ENCODE data around the gene CACNA2D1.

Gene CACNA2D1

DNA sequence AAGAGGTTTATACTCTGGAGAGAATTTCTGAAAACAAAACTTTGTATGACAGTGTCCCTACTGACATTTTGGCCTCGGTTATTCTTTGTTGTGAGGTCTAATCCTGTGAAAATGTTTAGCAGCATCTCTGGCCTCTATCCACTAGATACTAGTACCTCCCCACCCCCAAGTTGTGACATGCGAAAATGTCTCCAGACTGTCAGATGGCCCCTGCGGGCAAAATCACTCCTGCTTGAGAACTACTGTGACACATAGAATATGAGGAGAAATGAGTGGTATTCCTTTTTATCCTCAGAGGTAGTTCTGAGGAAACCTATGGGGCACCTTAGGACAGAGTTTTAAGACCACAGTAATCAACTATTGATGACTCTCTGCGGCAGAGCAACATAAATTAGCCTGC is 358.5 kb downstream of the CACNA2D1 start:
- no peak overlapping the region for H3K4me3 ChIP-seq (ENCODE audit: low read length)
- TF ChIP-seq ZNF274 (IDR thresholded peaks at IDR 0.05; ENCODE audit: low read depth, low read length): no peak

DNA sequence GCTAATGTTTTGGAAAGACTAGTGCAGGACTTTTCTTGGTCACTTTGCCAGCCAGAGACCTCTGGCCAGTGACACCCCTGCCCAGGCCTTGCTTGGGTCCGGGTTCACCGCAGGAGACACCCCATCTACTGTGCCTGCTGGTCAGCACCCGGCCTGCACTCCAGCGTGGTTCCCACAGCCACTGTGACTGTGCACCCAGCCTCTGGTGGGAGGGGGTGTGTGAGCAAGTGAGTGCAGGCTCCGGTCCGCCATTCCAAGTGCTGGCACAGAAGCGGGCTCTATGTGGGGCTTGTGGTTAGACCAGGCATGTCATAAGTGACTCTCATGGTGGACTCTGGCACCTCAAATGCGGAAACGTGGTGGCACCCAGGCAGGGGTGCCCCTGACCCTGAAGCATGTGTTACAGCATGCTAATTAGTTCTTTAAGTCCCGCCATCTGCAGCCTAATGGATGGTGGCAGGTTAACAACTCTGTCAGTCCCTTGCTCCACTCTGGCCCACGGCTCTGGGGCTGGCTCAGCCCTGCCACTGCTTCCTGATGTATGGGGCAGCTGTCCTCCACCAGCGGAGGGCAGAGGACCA is 361.8 kb downstream of the CACNA2D1 start:
- no peak for TF ChIP-seq ZNF274 (IDR thresholded peaks at IDR 0.05; ENCODE audit: low read depth, low read length)
- H3K4me3 ChIP-seq (ENCODE audit: low read length): no peak overlapping the region

DNA sequence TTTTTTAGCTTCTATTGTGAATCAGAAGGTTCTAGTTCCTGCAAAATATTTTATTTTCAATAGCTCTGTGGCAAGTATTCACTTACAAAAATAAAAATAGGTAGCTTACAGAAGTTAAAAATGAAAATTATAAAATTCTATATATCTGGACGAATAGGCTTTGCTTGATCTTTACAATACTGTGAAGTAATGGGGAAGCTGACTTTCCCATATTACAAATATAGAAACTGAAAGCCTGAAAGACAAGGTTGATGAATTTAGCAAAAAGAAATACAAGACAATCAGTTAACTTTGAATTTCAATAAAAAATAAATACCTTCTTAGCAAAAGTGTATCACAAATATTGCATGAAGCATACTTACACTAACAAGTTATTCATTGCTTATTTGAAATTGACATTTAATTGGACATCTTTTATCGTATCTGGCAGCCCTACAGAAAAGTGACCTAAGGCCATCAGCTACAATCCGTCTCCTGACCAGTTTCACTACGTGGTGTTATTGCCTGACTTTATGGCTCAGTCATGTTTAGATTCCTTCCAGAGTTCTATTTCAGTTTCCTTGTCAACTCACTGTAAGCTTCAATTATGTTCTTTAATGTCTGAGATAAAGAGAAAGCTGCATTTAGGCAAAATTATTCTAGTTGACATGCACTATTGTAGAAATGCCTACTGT is 363.2 kb downstream of the CACNA2D1 start:
- TF ChIP-seq ZNF274 (IDR thresholded peaks at IDR 0.05; ENCODE audit: low read depth, low read length): no peak
- H3K4me3 ChIP-seq (ENCODE audit: low read length): no peak overlapping the region

DNA sequence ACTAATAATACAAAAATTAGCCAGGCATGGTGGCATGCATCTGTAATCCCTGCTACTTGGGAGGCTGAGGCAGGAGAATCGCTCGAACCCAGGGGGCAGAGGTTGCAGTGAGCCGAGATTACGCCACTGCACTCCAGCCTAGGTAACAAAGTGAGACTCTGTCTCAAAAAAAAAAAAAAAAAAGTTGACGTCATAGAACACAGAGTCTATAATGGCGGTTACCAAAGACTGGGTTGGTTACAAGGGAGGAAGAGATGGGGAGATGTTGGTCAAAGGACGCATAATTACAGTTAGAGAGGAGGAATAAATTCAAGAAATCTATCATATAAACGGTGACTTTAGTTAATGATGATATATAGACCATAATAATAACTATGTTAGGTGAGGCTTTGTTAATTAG is 364.1 kb downstream of the CACNA2D1 start:
- no peak overlapping the region for H3K4me3 ChIP-seq (ENCODE audit: low read length)
- no peak for TF ChIP-seq ZNF274 (IDR thresholded peaks at IDR 0.05; ENCODE audit: low read depth, low read length)

DNA sequence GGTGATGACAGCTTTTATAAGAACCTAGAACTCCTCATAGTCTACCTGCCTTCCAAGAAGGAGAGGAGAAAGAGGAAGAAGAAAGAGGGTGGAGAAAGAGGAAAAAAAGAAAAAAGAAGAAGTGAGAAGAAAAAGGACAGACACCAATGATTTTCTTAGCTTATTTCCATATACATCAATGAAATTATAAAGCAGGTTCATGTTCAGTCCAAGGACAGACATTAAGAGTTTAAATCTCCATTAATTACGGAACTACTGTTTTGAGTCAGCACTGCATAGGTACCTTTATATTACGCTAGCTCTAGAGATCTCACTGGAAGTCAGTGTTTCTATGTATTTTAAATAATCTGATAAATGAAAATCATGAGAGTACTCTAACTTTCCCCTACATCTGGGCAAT is 364.8 kb downstream of the CACNA2D1 start:
- H3K4me3 ChIP-seq (ENCODE audit: low read length): no peak overlapping the region
- no peak for TF ChIP-seq ZNF274 (IDR thresholded peaks at IDR 0.05; ENCODE audit: low read depth, low read length)

DNA sequence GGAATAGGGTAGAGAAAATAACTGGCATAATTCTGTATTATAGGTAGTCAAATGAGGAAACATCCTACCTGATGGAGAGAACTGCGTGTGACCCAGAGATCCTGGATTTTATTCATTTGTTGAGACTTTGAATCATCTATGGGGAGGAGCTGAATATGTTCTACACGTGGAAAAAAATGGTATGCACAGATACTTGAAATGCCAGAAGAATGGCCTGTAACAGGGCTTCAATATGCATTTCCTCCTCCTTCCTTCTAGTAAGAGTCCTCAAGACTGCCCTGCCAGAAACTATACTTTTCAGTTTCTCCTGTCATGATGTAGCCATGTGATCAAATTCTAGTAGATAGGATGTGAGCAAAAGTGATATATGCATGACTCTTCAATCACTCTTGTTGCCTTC is 372.1 kb downstream of the CACNA2D1 start:
- no peak for TF ChIP-seq ZNF274 (IDR thresholded peaks at IDR 0.05; ENCODE audit: low read depth, low read length)
- H3K4me3 ChIP-seq (ENCODE audit: low read length): no peak overlapping the region

DNA sequence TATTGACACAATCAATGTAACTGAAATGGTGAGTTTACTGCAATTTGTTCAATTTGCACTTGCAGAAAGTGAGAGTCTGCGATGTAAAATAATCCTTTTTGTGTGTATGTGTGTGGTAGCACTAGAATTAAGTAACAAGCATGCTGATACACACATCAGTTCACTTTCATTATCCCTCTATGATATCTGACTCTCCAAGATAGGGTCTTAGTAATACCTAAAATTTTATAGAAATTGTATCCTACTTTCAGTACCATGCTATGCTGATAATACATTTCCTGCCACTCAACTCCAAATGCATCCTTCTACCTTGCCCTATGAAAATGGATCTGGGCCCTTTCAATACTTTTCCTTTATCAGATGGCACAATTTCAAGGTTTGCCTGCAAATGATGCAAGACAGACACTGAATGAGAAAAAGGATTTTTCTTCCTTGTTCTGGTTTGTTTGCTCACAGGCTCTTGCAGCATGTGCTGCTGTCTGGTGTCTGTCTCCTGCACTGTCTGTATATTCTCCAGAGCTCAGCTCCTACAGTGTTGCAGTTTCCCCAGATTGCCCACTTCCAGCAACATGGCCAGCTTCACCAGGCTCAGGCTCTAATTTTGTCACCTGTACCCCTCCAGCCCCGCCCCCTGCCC is 375.8 kb downstream of the CACNA2D1 start:
- TF ChIP-seq ZNF274 (IDR thresholded peaks at IDR 0.05; ENCODE audit: low read depth, low read length): no peak
- no peak overlapping the region for H3K4me3 ChIP-seq (ENCODE audit: low read length)

DNA sequence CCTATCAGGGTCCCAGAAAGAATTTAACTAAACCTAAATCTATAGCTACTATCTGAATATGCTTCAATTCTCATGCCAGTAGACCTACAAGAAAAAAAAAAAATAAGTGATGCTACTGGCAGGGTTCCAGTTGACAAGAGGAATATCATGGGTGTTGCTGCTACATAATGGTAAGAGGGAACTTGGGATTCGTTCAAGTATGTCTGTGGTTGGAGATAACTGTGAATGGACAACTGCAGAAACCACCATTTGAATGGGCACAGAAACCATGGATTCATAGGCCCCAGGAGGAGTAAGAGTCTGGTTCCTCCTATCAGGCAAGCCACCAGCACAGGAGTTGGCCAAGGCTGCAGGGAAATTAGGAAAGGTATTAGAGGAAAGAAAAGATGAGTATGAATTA is 386.1 kb downstream of the CACNA2D1 start:
- TF ChIP-seq ZNF274 (IDR thresholded peaks at IDR 0.05; ENCODE audit: low read depth, low read length): no peak

DNA sequence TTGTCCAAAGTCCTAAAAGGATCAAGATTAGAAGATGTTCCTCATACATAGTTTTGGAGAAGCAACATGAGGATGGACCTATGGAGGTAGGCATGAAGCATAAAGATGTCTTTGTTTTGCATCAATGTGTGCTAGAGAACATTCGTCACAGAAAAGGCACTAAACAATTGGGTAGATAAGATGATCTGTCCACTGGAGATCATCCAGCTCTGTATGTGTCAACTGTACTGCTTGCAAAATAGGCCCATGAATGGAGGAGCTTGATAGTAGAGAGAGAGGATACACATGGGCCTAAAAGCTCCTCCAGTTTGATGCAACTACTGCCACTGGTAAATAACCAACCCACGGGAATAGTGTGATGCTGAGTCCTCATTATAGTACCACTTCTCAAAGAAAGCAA is 387.3 kb downstream of the CACNA2D1 start:
- H3K4me3 ChIP-seq (ENCODE audit: low read length): no peak overlapping the region
- no peak for TF ChIP-seq ZNF274 (IDR thresholded peaks at IDR 0.05; ENCODE audit: low read depth, low read length)

More for the DNA sequence above, 386.1 kb downstream of the CACNA2D1 start:
- no peak overlapping the region for H3K4me3 ChIP-seq (ENCODE audit: low read length)

DNA sequence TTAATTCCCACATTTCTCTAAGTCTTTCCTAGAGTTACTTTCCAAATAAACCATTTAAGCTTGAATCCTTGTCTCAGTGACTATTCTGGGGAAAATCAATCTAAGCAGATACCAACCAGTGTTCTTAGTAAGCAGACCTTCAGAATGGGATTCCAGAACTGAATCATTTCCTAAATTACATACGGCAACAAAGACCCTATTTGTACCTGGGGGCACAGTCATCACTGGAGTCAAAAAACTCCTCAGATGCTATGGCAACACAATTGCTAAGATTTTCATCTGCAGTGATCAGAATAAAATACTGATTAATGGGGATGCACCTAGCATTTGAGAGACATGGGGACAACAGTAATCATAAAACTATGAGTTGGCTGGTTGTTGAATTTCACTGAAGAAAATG is 389.0 kb downstream of the CACNA2D1 start:
- no peak for TF ChIP-seq ZNF274 (IDR thresholded peaks at IDR 0.05; ENCODE audit: low read depth, low read length)
- H3K4me3 ChIP-seq (ENCODE audit: low read length): no peak overlapping the region

DNA sequence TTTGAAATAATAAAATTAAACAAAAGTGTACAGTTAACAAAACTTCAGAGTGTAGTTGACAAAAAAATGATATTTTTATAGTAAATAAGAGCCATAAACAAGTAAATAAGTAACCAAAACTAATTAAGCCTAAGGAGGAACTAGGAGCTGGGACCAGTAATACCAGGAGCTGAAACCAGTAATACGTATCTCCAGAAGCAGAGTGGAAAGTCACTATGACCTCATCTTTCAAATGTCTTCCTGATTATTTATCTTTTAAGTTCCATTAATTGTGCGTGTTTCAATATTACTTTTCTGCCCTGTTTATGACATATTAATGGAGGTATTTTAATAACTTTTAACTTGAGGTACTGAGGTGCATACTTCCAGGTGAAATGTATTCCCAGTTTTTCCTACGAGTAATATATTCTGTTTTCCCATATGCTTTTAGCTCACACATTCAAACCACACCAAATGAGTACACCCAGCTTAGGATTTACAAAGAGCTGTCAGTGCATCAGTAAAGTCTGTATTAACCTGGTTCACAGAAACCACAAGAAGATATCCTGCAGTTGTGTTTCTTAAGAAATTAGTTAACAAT is 390.0 kb downstream of the CACNA2D1 start:
- TF ChIP-seq ZNF274 (IDR thresholded peaks at IDR 0.05; ENCODE audit: low read depth, low read length): no peak
- no peak overlapping the region for H3K4me3 ChIP-seq (ENCODE audit: low read length)

DNA sequence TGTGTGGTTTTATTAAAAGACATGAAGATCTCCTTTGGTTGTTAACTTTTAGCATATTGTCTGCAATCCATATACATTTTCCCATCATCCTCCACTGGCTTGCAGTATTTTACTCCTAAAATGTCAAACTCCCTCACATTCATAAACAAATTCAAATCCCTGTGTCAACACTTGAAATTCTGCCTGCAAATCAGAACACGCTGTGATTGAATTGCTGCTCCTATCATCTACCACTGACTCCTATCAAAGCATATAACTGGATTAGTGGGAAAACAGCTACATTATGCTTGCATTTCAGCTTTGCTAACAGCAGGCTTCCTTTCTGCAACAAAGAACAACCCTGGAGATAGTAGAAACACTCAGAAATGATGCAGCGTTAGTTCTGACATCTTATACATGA is 392.0 kb downstream of the CACNA2D1 start:
- H3K4me3 ChIP-seq (ENCODE audit: low read length): no peak overlapping the region
- TF ChIP-seq ZNF274 (IDR thresholded peaks at IDR 0.05; ENCODE audit: low read depth, low read length): no peak

DNA sequence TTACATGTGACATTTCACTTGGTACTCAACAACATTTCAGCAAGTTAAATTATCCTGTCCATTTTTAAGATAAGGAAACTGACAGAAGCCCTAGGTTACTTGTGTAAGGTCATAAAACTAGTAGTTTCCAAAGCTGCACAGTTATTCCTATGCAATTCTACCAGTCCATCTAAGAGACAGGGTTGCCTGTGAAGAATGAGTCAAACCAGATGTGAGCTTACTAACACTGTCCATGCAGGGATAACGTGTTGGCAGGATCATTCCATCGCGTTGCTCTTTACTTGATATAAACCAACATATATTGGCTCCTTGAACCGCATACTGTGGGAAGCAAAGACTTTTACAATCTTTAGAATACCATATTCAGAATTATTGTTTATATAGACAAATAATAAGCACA is 392.8 kb downstream of the CACNA2D1 start:
- no peak for TF ChIP-seq ZNF274 (IDR thresholded peaks at IDR 0.05; ENCODE audit: low read depth, low read length)
- no peak overlapping the region for H3K4me3 ChIP-seq (ENCODE audit: low read length)

DNA sequence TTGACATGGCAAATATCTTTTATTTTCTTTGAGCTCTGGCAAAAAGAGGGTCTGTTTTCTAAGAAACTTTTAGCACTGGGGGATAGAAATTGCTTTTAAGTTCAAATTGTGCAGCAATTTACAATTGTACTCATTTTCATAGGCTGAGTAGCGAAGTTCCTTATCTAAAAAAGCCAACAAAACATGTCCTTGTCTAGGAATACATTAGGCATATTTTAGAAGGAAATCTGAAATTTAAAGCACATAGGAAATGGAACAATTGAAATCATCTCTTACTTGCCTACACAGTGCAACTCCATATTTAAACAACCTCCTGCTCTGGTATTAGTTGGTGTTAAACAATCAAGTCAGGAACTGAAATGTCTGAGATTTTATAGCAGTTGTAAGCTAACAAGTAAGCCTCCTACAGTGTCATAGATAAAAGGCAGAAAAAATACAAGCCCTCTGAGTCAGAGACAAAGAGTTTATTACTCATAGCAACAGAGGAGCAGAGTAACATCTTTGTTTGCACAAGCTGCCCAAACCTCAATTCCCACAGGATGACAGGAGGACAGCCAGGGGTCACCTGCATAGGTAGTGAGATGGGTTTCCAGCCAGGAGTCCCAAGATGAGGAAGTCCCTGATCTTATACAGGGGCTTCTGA is 393.6 kb downstream of the CACNA2D1 start:
- no peak overlapping the region for H3K4me3 ChIP-seq (ENCODE audit: low read length)
- TF ChIP-seq ZNF274 (IDR thresholded peaks at IDR 0.05; ENCODE audit: low read depth, low read length): no peak

DNA sequence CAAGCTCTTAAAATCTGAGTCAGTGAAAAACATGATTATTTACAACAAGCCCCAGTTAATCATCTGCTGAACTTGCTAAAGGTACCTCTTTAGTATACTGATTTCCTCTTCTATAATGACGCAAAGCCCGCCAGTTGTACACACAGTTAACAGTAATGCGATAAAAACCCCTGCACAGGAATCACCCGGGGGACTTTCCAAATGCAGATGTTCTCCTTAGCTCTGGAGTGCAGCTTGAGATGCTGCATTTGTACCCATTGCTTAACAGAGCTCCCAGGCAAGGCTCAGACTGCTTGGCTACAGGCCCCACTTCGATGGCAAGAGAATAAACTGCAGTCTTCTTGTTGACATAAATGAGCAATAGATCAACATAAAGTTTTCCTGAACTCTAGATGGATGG is 394.1 kb downstream of the CACNA2D1 start:
- H3K4me3 ChIP-seq (ENCODE audit: low read length): no peak overlapping the region
- TF ChIP-seq ZNF274 (IDR thresholded peaks at IDR 0.05; ENCODE audit: low read depth, low read length): no peak
